HL-60/S4 treated with phorbol 12-myristate 13-acetate at 8.2 ng/mL for 4 days and 3 days (cell line): ENCODE results near the gene CFAP73.

Source experiments
- in situ Hi-C: fragments of 300-500 bp; cut with MboI; formaldehyde crosslinking; loops from 2 replicates; pipeline ENCODE4 v1.15.0; 2022; ENCODE audit warnings: low sequenced_read_pairs

The CFAP73 gene

DNA sequence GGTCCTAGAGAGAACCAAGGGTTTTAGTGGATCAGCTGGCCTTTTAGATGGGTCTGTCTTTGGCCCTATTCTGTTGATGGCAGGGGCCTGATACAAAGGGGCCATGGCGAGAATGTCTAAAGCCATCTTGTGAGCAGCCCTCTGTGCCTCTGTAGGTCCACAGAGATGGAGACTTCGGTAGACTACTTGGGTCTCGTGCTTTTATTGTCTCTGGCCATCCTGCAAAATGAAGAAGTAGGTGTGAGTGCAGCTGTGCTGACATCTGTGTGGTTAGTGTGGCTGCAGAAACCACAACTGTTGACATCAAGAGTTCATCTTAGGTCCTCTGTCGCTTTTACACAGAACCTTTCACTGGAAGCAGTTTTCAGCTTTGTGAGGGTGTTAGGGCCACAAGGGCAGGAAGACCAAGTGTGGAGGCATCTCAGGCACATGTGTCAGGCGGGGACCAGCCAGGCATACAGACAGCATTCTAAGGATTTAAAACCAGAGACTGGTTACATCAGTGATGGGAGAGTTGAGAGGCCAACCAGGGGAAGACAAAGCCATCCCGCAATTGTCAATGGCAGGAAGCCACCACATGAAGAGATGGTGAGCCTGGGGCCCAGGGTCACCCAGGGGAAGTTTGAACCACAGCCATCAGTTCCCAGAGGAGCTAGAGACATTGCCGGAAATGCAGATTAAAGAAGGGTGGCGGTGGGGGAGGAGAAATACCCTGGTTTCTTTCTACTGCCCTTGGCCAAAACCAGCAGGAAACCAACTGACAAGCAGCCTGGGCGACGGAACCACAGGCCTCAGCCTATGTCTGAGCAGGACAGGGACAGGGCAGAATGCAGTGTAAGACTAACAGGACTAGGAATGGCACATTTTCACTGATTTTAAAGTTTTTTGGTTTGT lies 58.8 kb downstream of the CFAP73 start:
- in situ Hi-C loops = no loop called here
